Measurements from ENCODE around the gene NAA30. TPM values are rescaled to one million over a fixed set of nuclear protein-coding genes. Genes with fewer than 3 reads are reported as not detected.

NAA30 gene
- total RNA-seq, 4 donors from 2014 or later: 17.9 to 24.6 (median 19.2) TPM

- no peak for DNase-seq (ENCODE audit: extremely low spot score)
- WGBS: 72% methylated on average over 1 of the region's 1 CpG
- intact Hi-C loops (cut with DNase I): no loop called here
- Histone ChIP-seq H3K27ac (replicated peaks in 1 of 4) (no peak overlapping the region), H3K9me3 (no peaks in the 10 kb centered on the region), H3K27me3 (no peaks in the 10 kb centered on the region), H3K4me1 (no peaks in the 10 kb centered on the region), H3K36me3 (no peaks in the 10 kb centered on the region), H3K4me3 (no peak overlapping the region)
- TF ChIP-seq CTCF (IDR thresholded peaks at IDR 0.05): no peak
- TF ChIP-seq EP300 (IDR thresholded peaks at IDR 0.05): no peak
- TF ChIP-seq POLR2A (IDR thresholded peaks at IDR 0.05; ENCODE audit: low read depth): no peak
- TF ChIP-seq POLR2AphosphoS5 (IDR thresholded peaks at IDR 0.05): no peak
These were observed 26.8 kb downstream of the NAA30 start for GRCh38 chr14:57417228-57417627.

- Histone ChIP-seq H3K9me3 (no peaks in the 10 kb centered on the region), H3K27me3 (no peaks in the 10 kb centered on the region), H3K36me3 (no peaks in the 10 kb centered on the region), H3K4me3 (no peak overlapping the region), H3K4me1 (no peaks in the 10 kb centered on the region), H3K27ac (replicated peaks in 1 of 4) (no peak overlapping the region)
- intact Hi-C loops (cut with DNase I): no loop called here
- no peak for DNase-seq (ENCODE audit: extremely low spot score)
- no peak for TF ChIP-seq CTCF (IDR thresholded peaks at IDR 0.05)
- TF ChIP-seq POLR2AphosphoS5 (IDR thresholded peaks at IDR 0.05): no peak
- no peak for TF ChIP-seq EP300 (IDR thresholded peaks at IDR 0.05)
- TF ChIP-seq POLR2A (IDR thresholded peaks at IDR 0.05; ENCODE audit: low read depth): no peak
- WGBS: 95% methylated on average over 4 of the region's 4 CpGs
These were observed 28.6 kb downstream of the NAA30 start for GRCh38 chr14:57418999-57419398.

- H3K27me3 ChIP-seq: no peaks in the 10 kb centered on the region
- DNase-seq (ENCODE audit: extremely low spot score): no peak
- no peaks in the 10 kb centered on the region for H3K36me3 ChIP-seq
- no peaks in the 10 kb centered on the region for H3K9me3 ChIP-seq
- TF ChIP-seq EP300 (IDR thresholded peaks at IDR 0.05) (no peak), POLR2A (IDR thresholded peaks at IDR 0.05; ENCODE audit: low read depth) (no peak), POLR2AphosphoS5 (IDR thresholded peaks at IDR 0.05) (no peak), CTCF (IDR thresholded peaks at IDR 0.05) (no peak)
- H3K4me3 ChIP-seq: no peak overlapping the region
- H3K4me1 ChIP-seq: no peaks in the 10 kb centered on the region
- intact Hi-C loops (cut with DNase I): no loop called here
- WGBS: 64% methylated on average over 4 of the region's 4 CpGs
- no peak overlapping the region for H3K27ac ChIP-seq (replicated peaks in 1 of 4)
These were observed 29.6 kb downstream of the NAA30 start for GRCh38 chr14:57420033-57420432.

GRCh38 chr14:57420986-57421385 is 30.6 kb downstream of the NAA30 start:
- H3K27me3 ChIP-seq: no peaks in the 10 kb centered on the region
- no peaks in the 10 kb centered on the region for H3K9me3 ChIP-seq
- no peak overlapping the region for H3K4me3 ChIP-seq
- DNase-seq (ENCODE audit: extremely low spot score): no peak
- intact Hi-C loops (cut with DNase I): no loop called here
- H3K27ac ChIP-seq (replicated peaks in 1 of 4): no peak overlapping the region
- WGBS: 90% methylated on average over 3 of the region's 3 CpGs
- H3K36me3 ChIP-seq: no peaks in the 10 kb centered on the region
- TF ChIP-seq CTCF (IDR thresholded peaks at IDR 0.05) (no peak), EP300 (IDR thresholded peaks at IDR 0.05) (no peak)
- no peaks in the 10 kb centered on the region for H3K4me1 ChIP-seq

GRCh38 chr14:57435923-57436322 is 45.5 kb downstream of the NAA30 start:
- Histone ChIP-seq H3K36me3 (no peaks in the 10 kb centered on the region), H3K27me3 (no peaks in the 10 kb centered on the region), H3K9me3 (peaks cover 0 to 12% (median 0%) of the 10 kb centered on the region in 4 donors), H3K4me3 (no peak overlapping the region), H3K27ac (replicated peaks in 1 of 4) (no peak overlapping the region), H3K4me1 (no peaks in the 10 kb centered on the region)
- TF ChIP-seq POLR2AphosphoS5 (IDR thresholded peaks at IDR 0.05) (no peak), CTCF (IDR thresholded peaks at IDR 0.05) (no peak), EP300 (IDR thresholded peaks at IDR 0.05) (no peak), POLR2A (IDR thresholded peaks at IDR 0.05; ENCODE audit: low read depth) (no peak)
- intact Hi-C loops (cut with DNase I): no loop called here
- no peak for DNase-seq (ENCODE audit: extremely low spot score)

All from esophagus muscularis mucosa (tissue), 4 donors.